ENCODE data around the gene CREBRF. TPM values are rescaled to one million over a fixed set of nuclear protein-coding genes. Genes with fewer than 3 reads are reported as not detected.
A peak's percentile ranks its signal among the peaks of the same experiment; 100 is the strongest.

Gene CREBRF
- total and polyA plus RNA-seq, 9 of the 15 experiments (the other 6 are each of a cell fraction or from before 2014, with no cell fraction given): 1.1 to 4.9 (median 2.9) TPM

DNA sequence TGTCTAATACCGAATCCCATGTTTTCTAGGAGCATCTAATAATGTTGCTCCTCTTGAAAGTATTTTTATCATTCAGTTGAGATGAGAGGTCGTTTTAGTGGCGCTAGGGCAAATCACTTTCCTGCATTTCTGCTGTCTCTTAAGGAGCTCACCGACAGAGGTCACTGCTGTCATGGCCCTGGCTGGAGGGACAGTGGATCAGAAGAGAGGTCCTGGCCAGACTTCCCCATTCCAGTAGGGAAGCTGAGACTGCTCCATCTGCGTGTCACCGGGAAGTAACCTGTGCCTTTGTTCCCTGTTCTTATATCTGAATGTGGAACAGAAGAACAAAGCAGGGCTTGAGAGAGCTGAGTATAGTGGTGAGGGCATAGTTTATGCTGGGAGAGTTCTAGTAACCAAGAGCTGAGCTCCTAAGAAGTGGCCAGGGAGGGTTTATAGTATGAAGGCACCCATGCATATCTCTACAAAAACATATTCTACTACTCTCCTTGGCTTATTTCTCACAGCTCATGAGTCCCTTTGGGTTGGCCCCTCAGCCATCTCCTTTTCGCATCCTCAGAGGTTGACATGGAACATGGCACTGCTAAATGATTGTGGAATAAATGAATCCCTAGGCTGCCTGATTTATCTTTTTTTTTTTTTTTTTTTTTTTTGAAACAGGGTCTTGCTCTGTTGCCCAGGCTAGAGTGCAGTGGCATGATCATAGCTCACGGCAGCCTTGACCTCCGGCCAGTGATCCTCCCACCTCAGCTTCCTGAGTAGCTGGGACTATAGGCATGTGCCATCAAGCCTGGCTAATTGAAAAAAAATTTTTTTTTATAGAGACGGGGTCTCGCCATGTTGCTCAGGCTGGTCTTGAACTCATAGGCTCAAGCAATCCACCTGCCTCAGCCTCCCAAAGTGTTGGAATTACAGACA, 45.3 kb upstream of the CREBRF start (continued):
- TF ChIP-seq PHF21A (IDR thresholded peaks at IDR 0.05; ENCODE audit: borderline replicate concordance, low read depth) (no peak), STAT5A (IDR thresholded peaks at IDR 0.05; ENCODE audit: borderline replicate concordance, low read length) (no peak), TAF7 (tag; IDR thresholded peaks at IDR 0.05) (no peak), FOS (IDR thresholded peaks at IDR 0.05; ENCODE audit: extremely low read depth, insufficient read length) (no peak), SIX5 (IDR thresholded peaks at IDR 0.05; ENCODE audit: borderline replicate concordance in 1 of 2, insufficient read depth in 1 of 2, low read depth in 1 of 2, low read length in 2 of 2) (no peak), ZNF121 (CRISPR knock-in tag; conservative IDR thresholded peaks at IDR 0.05) (peak; percentile 82), MEF2A (IDR thresholded peaks at IDR 0.05; ENCODE audit: control insufficient read depth, low read depth, low read length) (no peak), DNMT1 (IDR thresholded peaks at IDR 0.05) (no peak), PTBP1 (IDR thresholded peaks at IDR 0.05; ENCODE audit: low read depth, low read length) (no peak), GABPB1 (CRISPR knock-in tag; IDR thresholded peaks at IDR 0.05) (no peak)
- TF ChIP-seq, protein P1, sequence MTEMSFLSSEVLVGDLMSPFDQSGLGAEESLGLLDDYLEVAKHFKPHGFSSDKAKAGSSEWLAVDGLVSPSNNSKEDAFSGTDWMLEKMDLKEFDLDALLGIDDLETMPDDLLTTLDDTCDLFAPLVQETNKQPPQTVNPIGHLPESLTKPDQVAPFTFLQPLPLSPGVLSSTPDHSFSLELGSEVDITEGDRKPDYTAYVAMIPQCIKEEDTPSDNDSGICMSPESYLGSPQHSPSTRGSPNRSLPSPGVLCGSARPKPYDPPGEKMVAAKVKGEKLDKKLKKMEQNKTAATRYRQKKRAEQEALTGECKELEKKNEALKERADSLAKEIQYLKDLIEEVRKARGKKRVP (CRISPR knock-in tag; IDR thresholded peaks at IDR 0.05): no peak
- TF ChIP-seq, protein P2, sequence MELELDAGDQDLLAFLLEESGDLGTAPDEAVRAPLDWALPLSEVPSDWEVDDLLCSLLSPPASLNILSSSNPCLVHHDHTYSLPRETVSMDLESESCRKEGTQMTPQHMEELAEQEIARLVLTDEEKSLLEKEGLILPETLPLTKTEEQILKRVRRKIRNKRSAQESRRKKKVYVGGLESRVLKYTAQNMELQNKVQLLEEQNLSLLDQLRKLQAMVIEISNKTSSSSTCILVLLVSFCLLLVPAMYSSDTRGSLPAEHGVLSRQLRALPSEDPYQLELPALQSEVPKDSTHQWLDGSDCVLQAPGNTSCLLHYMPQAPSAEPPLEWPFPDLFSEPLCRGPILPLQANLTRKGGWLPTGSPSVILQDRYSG (tag; conservative IDR thresholded peaks at IDR 0.05; ENCODE audit: low read depth): no peak
